HG03066 (cell line): Measurements from ENCODE around the gene CD28.

Source experiments
- ATAC-seq: cut with Tn5 transposase; IDR thresholded peaks from one replicate; pipeline ENCODE4 v1.9.1; 2021; ENCODE audit warnings: low read depth; ENCODE audit not compliant: unreplicated experiment

CD28 gene

DNA sequence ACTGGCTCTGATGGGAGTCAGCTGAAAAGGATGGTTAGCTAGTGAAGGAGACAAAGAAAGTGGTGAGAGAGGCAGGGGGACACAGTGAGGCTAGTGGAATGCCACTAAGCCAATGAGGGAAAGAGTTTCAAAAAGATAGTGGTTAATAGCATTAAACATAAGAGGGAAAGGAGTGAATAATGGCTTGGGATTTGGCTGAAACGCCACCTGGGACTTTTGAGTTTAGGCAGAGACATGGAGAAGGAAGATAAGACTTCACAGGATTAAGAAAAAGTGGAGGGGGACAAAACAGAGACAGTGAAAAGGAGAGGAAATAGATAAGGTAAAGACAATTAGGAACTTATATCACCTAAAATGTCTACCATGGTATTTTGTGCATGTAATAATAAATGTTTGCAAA, 6.9 kb downstream of the CD28 start:
- ATAC-seq: no peak

DNA sequence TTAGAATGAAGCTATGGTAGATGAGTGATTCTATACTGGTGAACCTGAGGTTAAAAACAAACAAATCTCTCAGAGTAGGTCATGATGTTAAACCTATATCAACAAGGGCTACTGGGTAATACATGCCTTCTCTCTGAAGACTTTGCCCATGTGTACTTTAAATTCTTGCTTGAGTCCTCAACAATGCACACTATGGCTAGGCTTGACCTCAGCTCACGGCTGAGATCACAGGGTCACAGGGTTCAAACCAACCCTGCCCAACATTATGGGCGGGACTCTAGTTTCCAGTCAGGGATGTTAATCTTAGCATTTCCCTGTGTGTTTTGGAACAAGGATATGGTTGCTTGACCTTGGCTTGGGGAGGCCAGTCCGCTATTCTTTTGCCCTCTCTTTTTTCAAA, 7.7 kb downstream of the CD28 start:
- ATAC-seq: no peak

GRCh38 chr2:203715744-203716143, 9.3 kb downstream of the CD28 start:
- ATAC-seq: no peak

DNA sequence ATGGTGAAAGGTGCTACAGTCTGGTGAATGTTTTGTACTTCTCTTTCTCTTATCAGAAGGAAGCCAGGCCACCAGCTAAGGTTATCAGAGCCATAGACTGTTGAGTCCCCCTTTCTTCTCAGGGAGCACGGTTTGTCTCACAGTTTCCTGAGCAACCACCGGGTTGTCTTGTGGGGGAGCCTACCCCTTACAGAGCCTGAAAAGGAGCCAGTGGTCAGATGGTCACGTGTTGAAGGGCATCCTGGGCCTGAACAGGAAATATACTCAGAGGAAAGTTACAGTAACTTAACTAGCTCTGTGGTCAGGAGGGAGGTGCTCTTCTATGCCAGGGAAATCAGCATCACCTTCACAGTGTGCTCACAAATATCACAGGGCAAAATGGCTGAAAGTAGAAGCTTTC, 11.6 kb downstream of the CD28 start:
- ATAC-seq: peak; percentile 92

GRCh38 chr2:203719456-203720410, 13.3 kb downstream of the CD28 start:
- no peak for ATAC-seq

DNA sequence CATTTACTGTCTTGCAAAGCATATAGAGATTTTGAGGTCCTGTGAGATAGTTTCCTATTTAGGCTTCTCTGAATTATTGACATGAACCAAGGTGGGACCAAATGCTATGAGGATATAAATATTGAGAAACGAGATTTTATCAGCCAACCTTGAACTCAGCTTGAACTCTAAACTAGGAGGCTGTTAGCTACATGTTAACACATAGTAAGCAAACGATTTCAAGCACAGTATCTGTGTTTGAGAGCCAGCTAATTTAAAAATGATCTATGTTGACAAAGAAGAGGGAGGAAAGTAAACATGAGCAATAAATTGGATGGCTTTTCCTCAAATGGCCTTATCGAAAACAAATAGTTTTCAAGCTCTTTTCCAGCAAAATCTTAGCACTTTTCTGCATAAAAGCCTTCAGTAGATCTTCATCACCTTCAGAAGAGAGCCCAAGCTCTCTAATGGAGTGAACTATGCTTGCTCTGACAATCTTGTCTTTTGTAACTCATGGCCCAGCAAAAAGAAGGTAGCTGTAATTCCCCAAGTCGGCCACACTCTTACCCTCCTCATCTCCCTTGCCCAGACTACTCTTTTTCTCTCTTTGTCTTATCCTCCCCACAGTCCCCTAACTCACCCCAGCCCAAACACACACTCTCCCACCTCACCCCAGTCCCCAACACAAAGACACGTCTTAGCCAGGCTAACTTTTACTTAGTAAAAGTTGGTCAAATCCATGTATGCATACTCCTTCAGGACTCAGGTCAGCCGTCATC, 14.7 kb downstream of the CD28 start:
- no peak for ATAC-seq

- ATAC-seq: no peak
Observed at GRCh38 chr2:203721781-203722300, 15.4 kb downstream of the CD28 start.

GRCh38 chr2:203722411-203722810, 16.0 kb downstream of the CD28 start:
- no peak for ATAC-seq

DNA sequence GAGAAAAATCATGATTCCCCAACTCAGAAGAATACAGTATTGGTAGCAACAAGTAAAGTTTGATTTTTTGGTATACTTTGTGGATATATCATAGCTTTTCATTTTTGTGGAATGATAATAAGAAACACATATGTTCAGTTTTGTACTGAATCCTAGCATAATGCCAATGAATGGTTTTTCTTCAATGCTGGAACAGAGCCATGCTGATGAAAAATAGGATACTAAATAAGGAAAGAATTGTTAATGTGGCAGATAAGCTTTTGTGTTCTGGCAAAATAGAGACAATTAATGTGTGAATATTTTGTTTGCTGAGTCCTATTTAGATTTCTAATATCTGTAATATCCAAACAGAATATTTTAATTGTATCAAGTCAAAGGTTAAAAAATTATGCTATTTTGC, 21.9 kb downstream of the CD28 start:
- ATAC-seq: no peak

- ATAC-seq: no peak
Observed at GRCh38 chr2:203730076-203730729, 23.8 kb downstream of the CD28 start.

GRCh38 chr2:203730883-203731282, 24.4 kb downstream of the CD28 start:
- ATAC-seq: no peak

GRCh38 chr2:203732092-203732952, 25.9 kb downstream of the CD28 start:
- no peak for ATAC-seq

- no peak for ATAC-seq
Observed at GRCh38 chr2:203732953-203733510, 26.6 kb downstream of the CD28 start.

DNA sequence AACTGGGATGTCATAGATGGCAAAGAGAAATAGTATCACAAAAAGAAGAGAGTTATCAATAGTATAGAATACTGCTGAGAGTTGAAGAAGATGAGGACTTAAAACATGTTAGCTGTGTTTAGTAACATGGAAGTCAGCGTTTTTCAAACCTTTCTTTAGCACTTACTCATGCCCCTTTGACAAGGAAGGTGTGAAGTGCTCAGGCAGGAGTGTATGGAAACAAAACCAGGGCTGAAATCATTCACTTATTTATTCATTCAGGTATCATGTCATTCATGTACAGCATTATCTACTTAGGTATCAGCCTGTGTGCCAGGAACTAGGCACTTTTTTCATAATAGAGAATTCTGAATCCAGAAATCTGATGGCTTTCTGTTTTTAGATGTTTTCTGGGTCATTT, 27.2 kb downstream of the CD28 start:
- ATAC-seq: no peak

DNA sequence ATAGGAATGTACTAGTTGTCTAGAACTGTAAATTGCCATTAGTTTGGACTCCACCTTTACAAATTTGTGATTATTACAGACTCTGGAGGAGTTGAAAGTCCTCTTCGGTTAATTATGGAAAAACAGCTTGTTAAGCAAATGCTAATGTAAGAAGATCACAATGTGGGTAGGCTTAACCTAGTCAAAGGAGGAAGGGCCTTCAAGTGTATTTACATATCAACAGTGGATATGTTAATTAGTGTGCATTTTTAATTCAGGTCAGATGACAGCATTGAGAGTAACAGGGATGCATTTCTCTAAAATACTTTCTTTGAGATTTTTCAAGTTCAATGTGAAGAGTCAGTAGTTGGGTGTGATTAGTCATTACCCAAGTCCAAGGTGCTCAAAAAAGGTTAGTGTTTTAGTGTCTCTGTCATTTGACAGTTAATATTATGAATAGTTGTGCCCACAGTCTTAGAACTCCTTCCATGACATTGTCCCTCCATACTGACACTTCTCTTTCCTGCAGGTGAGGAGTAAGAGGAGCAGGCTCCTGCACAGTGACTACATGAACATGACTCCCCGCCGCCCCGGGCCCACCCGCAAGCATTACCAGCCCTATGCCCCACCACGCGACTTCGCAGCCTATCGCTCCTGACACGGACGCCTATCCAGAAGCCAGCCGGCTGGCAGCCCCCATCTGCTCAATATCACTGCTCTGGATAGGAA, 28.0 kb downstream of the CD28 start:
- ATAC-seq: no peak

GRCh38 chr2:203737360-203737759, 30.9 kb downstream of the CD28 start:
- no peak for ATAC-seq

DNA sequence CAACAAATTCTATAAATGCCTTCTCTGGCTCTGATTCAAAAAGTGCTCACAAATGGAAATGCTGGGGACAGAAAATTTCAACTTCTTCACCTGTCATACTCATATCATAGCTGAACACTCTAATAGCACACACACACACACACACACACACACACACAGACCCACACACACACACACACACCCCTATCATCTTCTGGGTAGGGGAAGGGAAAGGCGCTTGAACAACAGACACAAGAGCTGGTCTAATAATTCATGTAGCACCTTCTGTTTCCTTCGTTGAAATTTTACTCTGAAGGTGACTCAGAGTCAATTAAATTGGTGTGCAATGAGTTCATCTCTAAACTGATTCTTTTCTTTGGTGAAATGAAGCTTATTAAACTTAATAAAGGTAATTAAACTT, 32.9 kb downstream of the CD28 start:
- ATAC-seq: no peak

DNA sequence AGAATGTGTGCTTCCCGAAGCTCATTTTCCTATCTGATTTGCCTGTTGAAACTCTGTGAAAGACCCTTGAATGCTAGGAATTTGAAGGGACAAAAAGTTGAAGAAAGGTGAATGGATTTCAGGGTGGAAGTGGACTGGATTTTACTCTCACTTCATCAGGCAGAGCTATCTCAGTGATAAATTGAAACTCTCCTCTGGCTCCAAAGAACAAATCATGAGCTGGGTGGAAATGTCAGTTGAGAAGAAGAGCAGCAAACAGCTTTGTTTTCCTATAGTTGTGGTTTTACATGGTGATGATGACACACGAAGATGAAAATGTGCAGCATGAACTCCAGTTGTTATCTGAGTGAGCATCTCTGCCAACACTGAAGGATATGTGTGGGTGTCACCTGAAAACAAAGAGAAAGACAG, 34.4 kb downstream of the CD28 start:
- ATAC-seq: no peak

GRCh38 chr2:203741566-203741965, 35.1 kb downstream of the CD28 start:
- ATAC-seq: no peak
